NT2/D1 (cell line): ENCODE data around the gene PLEKHA3.

ENCODE experiments used
- DNase-seq: peaks from one replicate; pipeline ENCODE4 v3.0.0-alpha.2; 2011; ENCODE audit warnings: low read depth, low spot score
- H3K27me3 ChIP-seq: 2 replicates; pipeline ENCODE4 v1.6.0; 2011; ENCODE audit warnings: mild to moderate bottlenecking; ENCODE audit not compliant: insufficient read length, insufficient read depth
- H3K36me3 ChIP-seq: 2 replicates; pipeline ENCODE4 v1.6.1; 2011; ENCODE audit warnings: mild to moderate bottlenecking, low read length, mixed read lengths; ENCODE audit not compliant: insufficient read depth, insufficient read length
- H3K4me1 ChIP-seq: 2 replicates; pipeline ENCODE4 v1.5.1; 2011; ENCODE audit not compliant: insufficient read depth, insufficient read length
- H3K4me3 ChIP-seq: 2 replicates; pipeline ENCODE4 v1.5.1; 2011; ENCODE audit warnings: low read depth; ENCODE audit not compliant: insufficient read length
- H3K9ac ChIP-seq: 2 replicates; pipeline ENCODE4 v1.6.0; 2011; ENCODE audit warnings: low read depth; ENCODE audit not compliant: insufficient read length
- H3K9me3 ChIP-seq: 2 replicates; pipeline ENCODE4 v1.5.1; 2011; ENCODE audit warnings: mild to moderate bottlenecking, low read length; ENCODE audit not compliant: insufficient read depth
- SUZ12 ChIP-seq: IDR thresholded peaks from 2 replicates; pipeline ENCODE4 v1.6.1; 2011; ENCODE audit not compliant: insufficient read length, insufficient read depth; ENCODE audit errors: extremely low read depth
- YY1 ChIP-seq: IDR thresholded peaks from 2 replicates; pipeline ENCODE4 v1.6.1; 2011; ENCODE audit not compliant: insufficient read length, insufficient read depth
- ZNF274 ChIP-seq: IDR thresholded peaks from 2 replicates; pipeline ENCODE4 v1.6.1; 2011; ENCODE audit warnings: mild to moderate bottlenecking, low read depth, low read length

PLEKHA3 gene

GRCh38 chr2:178526256-178526655, 46.0 kb downstream of the PLEKHA3 start:
- H3K9me3 ChIP-seq, result no peaks in the 10 kb centered on the region
- H3K4me1 ChIP-seq, result no peaks in the 10 kb centered on the region
- no peak overlapping the region for H3K9ac ChIP-seq
- peaks cover 1% of the 10 kb centered on the region for H3K36me3 ChIP-seq
- DNase-seq, result no peak
- no peak overlapping the region for H3K4me3 ChIP-seq
- H3K27me3 ChIP-seq, result no peaks in the 10 kb centered on the region
- TF ChIP-seq ZNF274 (no peak), YY1 (no peak), SUZ12 (no peak)

GRCh38 chr2:178527592-178527991, 47.3 kb downstream of the PLEKHA3 start:
- Histone ChIP-seq H3K27me3 (no peaks in the 10 kb centered on the region), H3K4me1 (no peaks in the 10 kb centered on the region), H3K4me3 (no peak overlapping the region), H3K9ac (no peak overlapping the region), H3K36me3 (peaks cover 4% of the 10 kb centered on the region), H3K9me3 (no peaks in the 10 kb centered on the region)
- DNase-seq, result no peak
- TF ChIP-seq SUZ12 (no peak), YY1 (no peak), ZNF274 (no peak)

- no peak for TF ChIP-seq YY1
- TF ChIP-seq SUZ12, result no peak
- no peak for TF ChIP-seq ZNF274
- no peaks in the 10 kb centered on the region for H3K4me1 ChIP-seq
- H3K4me3 ChIP-seq, result no peak overlapping the region
- H3K9me3 ChIP-seq, result no peaks in the 10 kb centered on the region
- peaks cover 4% of the 10 kb centered on the region for H3K36me3 ChIP-seq
- no peaks in the 10 kb centered on the region for H3K27me3 ChIP-seq
- no peak for DNase-seq
- no peak overlapping the region for H3K9ac ChIP-seq
Observed at GRCh38 chr2:178528647-178529046, 48.4 kb downstream of the PLEKHA3 start.

- Histone ChIP-seq H3K4me1 (no peaks in the 10 kb centered on the region), H3K27me3 (no peaks in the 10 kb centered on the region), H3K4me3 (no peak overlapping the region), H3K9me3 (no peaks in the 10 kb centered on the region), H3K9ac (no peak overlapping the region), H3K36me3 (peaks cover 4% of the 10 kb centered on the region)
- no peak for DNase-seq
- no peak for TF ChIP-seq ZNF274
- TF ChIP-seq YY1, result no peak
- TF ChIP-seq SUZ12, result no peak
Observed at GRCh38 chr2:178529194-178529593, 48.9 kb downstream of the PLEKHA3 start.

GRCh38 chr2:178530131-178530530, 49.9 kb downstream of the PLEKHA3 start:
- no peaks in the 10 kb centered on the region for H3K9me3 ChIP-seq
- H3K36me3 ChIP-seq, result peaks cover 4% of the 10 kb centered on the region
- DNase-seq, result no peak
- TF ChIP-seq YY1 (no peak), ZNF274 (no peak), SUZ12 (no peak)
- H3K27me3 ChIP-seq, result no peaks in the 10 kb centered on the region
- no peak overlapping the region for H3K4me3 ChIP-seq
- H3K4me1 ChIP-seq, result no peaks in the 10 kb centered on the region
- no peak overlapping the region for H3K9ac ChIP-seq

- TF ChIP-seq YY1 (no peak), SUZ12 (no peak), ZNF274 (no peak)
- H3K4me1 ChIP-seq, result no peaks in the 10 kb centered on the region
- H3K27me3 ChIP-seq, result no peaks in the 10 kb centered on the region
- H3K4me3 ChIP-seq, result no peak overlapping the region
- DNase-seq, result no peak
- H3K9me3 ChIP-seq, result no peaks in the 10 kb centered on the region
- no peak overlapping the region for H3K9ac ChIP-seq
- H3K36me3 ChIP-seq, result peaks cover 4% of the 10 kb centered on the region
Observed at GRCh38 chr2:178530625-178531142, 50.4 kb downstream of the PLEKHA3 start.

- H3K36me3 ChIP-seq, result peaks cover 6% of the 10 kb centered on the region
- DNase-seq, result no peak
Observed at GRCh38 chr2:178531168-178531567, 50.9 kb downstream of the PLEKHA3 start.

More at GRCh38 chr2:178531168-178531567, 50.9 kb downstream of the PLEKHA3 start:
- Histone ChIP-seq H3K9ac (no peak overlapping the region), H3K27me3 (no peaks in the 10 kb centered on the region), H3K4me3 (no peak overlapping the region), H3K9me3 (no peaks in the 10 kb centered on the region), H3K4me1 (no peaks in the 10 kb centered on the region)
- TF ChIP-seq SUZ12, result no peak
- no peak for TF ChIP-seq YY1
- no peak for TF ChIP-seq ZNF274
